ENCODE data around the gene CEP164.

Gene CEP164

GRCh38 chr11:117424781-117425180 lies 97.1 kb downstream of the CEP164 start:
- no peak for DNase-seq

GRCh38 chr11:117425679-117426296 lies 98.1 kb downstream of the CEP164 start:
- DNase-seq, result no peak

GRCh38 chr11:117426297-117426685 lies 98.6 kb downstream of the CEP164 start:
- DNase-seq, result peak; percentile 83

GRCh38 chr11:117426941-117427340 lies 99.3 kb downstream of the CEP164 start:
- no peak for DNase-seq

- DNase-seq, result no peak
Observed at GRCh38 chr11:117427356-117427874, 99.8 kb downstream of the CEP164 start.

- DNase-seq, result no peak
Observed at GRCh38 chr11:117428186-117428855, 100.7 kb downstream of the CEP164 start.

- no peak for DNase-seq
Observed at GRCh38 chr11:117428856-117429229, 101.2 kb downstream of the CEP164 start.

- DNase-seq, result no peak
Observed at GRCh38 chr11:117430293-117430955, 102.8 kb downstream of the CEP164 start.

- no peak for DNase-seq
Observed at GRCh38 chr11:117431436-117431835, 103.8 kb downstream of the CEP164 start.

- no peak for DNase-seq
Observed at GRCh38 chr11:117433717-117434116, 106.1 kb downstream of the CEP164 start.

GRCh38 chr11:117434481-117434880 lies 106.8 kb downstream of the CEP164 start:
- no peak for DNase-seq

- DNase-seq, result no peak
Observed at GRCh38 chr11:117435326-117435725, 107.7 kb downstream of the CEP164 start.

GRCh38 chr11:117437041-117437790 lies 109.6 kb downstream of the CEP164 start:
- no peak for DNase-seq

GRCh38 chr11:117437791-117438130 lies 110.1 kb downstream of the CEP164 start:
- no peak for DNase-seq

GRCh38 chr11:117438371-117439000 lies 110.8 kb downstream of the CEP164 start:
- DNase-seq, result no peak

GRCh38 chr11:117439256-117439655 lies 111.6 kb downstream of the CEP164 start:
- no peak for DNase-seq

GRCh38 chr11:117440258-117440657 lies 112.6 kb downstream of the CEP164 start:
- DNase-seq, result no peak

GRCh38 chr11:117441146-117441975 lies 113.7 kb downstream of the CEP164 start:
- DNase-seq, result no peak

GRCh38 chr11:117442049-117442868 lies 114.6 kb downstream of the CEP164 start:
- no peak for DNase-seq

- DNase-seq, result no peak
Observed at GRCh38 chr11:117442869-117443239, 115.2 kb downstream of the CEP164 start.

All from NCI-H526 treated with DMSO at 0.1 percent for 48 hours (cell line).